GM12878 (cell line): Measurements from ENCODE around the gene COL4A2.

Experiments used
- EZH2 ChIP-seq: IDR thresholded peaks from 2 replicates; pipeline ENCODE4 v1.6.1; 2012; ENCODE audit warnings: low read depth, mild to moderate bottlenecking, control low read depth, inconsistent platforms, low read length, borderline replicate concordance; ENCODE audit not compliant: control insufficient read depth
- IRF4 ChIP-seq: IDR thresholded peaks from 2 replicates; pipeline ENCODE4 v1.6.1; 2011; ENCODE audit warnings: low read depth, low read length
- ZNF274 ChIP-seq: IDR thresholded peaks from one replicate; pipeline ENCODE4 v1.8.0; 2011; ENCODE audit not compliant: insufficient read length, insufficient read depth

GRCh38 chr13:110554946-110555345 is 247.9 kb downstream of the COL4A2 start:
- TF ChIP-seq ZNF274 (no peak), EZH2 (no peak), IRF4 (no peak)
